K562 (cell line): Measurements from ENCODE around the gene LARP6. TPM values are rescaled to one million over a fixed set of nuclear protein-coding genes. Genes with fewer than 3 reads are reported as not detected.

Experiments used
- ATAC-seq: fragments of 200-7000 bp; cut with Tn5 transposase; 3 replicates; pipeline ENCODE4 v1.9.1; 2020; ENCODE audit warnings: moderate library complexity
- BruUV-seq: library from RNA; stranded (reverse); fragments of 400-500 nt; replicated peaks from 2 replicates; lab custom pipeline; 2021; lab: Mats Ljungman, UMichigan
- CTCF ChIA-PET: fragments of 300-600 bp; formaldehyde crosslinking; extraction: SDS; loops from one replicate; lab custom pipeline; 2021; ENCODE audit warnings: low intra/inter-chr PET ratio; lab: Yijun Ruan, JAX
- POLR2A ChIA-PET: fragments of 300-600, 350-650 bp; sonication (Branson Sonifier 250); formaldehyde crosslinking; extraction: SDS; loops from one replicate; lab custom pipeline; 2021; ENCODE audit warnings: antibody characterized with exemption, inconsistent platforms; lab: Yijun Ruan, JAX
- DNase-seq, 4 experiments: peaks; one replicate each; pipeline versions ENCODE4 v3.0.0 to v3.0.0-alpha.2; 2011 to 2018; ENCODE audit warnings: low spot score in 3 of 4, mixed read lengths in 3 of 4; ENCODE audit errors: extremely low read depth in 1 of 4
- FAIRE-seq: peaks from 2 replicates; lab custom pipeline; 2011; peaks lifted over from hg19 to GRCh38; lab: Jason Lieb, UNC
- H2AFZ ChIP-seq: 2 replicates; pipeline ENCODE4 v1.6.0; 2011; ENCODE audit warnings: low read depth, low read length, control low read depth, inconsistent platforms
- H3K27ac ChIP-seq: fragments of 200-600 bp; 3 replicates; pipeline ENCODE4 v1.8.0; 2011; ENCODE audit warnings: low read depth, mild to moderate bottlenecking, control low read depth, inconsistent platforms, low read length, moderate library complexity, mixed read lengths; ENCODE audit errors: extremely low read depth
- H3K27me3 ChIP-seq, 2 experiments: fragments of 300-600 bp in 1 of 2; 2 replicates in 1 of 2; 3 replicates in 1 of 2; pipeline versions ENCODE4 v1.6.0 to v1.8.0; 2011; ENCODE audit warnings: inconsistent platforms in 2 of 2, low read length in 2 of 2, mild to moderate bottlenecking in 1 of 2, mixed read lengths in 1 of 2, moderate library complexity in 1 of 2; ENCODE audit not compliant: control insufficient read depth in 2 of 2, insufficient read depth in 2 of 2
- H3K36me3 ChIP-seq: fragments of 300-600 bp; 3 replicates; pipeline ENCODE4 v1.8.0; 2011; ENCODE audit warnings: mild to moderate bottlenecking, low read length, inconsistent platforms; ENCODE audit not compliant: control insufficient read depth, insufficient read depth
- H3K4me1 ChIP-seq, 2 experiments: fragments of 200-600 bp in 1 of 2; replicated peaks in 1 of 2; 2 replicates in 1 of 2; 3 replicates in 1 of 2; pipeline versions ENCODE4 v1.5.1 to v1.8.0; 2011; ENCODE audit warnings: inconsistent platforms in 2 of 2, low read length in 2 of 2, mild to moderate bottlenecking in 1 of 2, mixed read lengths in 1 of 2, moderate library complexity in 1 of 2; ENCODE audit not compliant: control insufficient read depth in 2 of 2, insufficient read depth in 2 of 2
- H3K4me2 ChIP-seq: 2 replicates; pipeline ENCODE4 v1.6.1; 2011; ENCODE audit warnings: low read length, control low read depth, inconsistent platforms, mixed read lengths; ENCODE audit not compliant: insufficient read depth
- H3K4me3 ChIP-seq: fragments of 200-600 bp; sonication (generic), shearing (Covaris generic); 2 replicates; pipeline ENCODE4 v1.5.1; 2016; ENCODE audit warnings: control low read depth, inconsistent platforms
- H3K79me2 ChIP-seq: fragments of 200-600 bp; 3 replicates; pipeline ENCODE4 v1.8.0; 2011; ENCODE audit warnings: low read length, inconsistent platforms; ENCODE audit not compliant: control insufficient read depth, insufficient read depth
- H3K9ac ChIP-seq, 2 experiments: 2 replicates each; pipeline versions ENCODE4 v1.6.0 to v1.6.1; 2011; ENCODE audit warnings: low read depth in 2 of 2, low read length in 2 of 2, control low read depth in 1 of 2, inconsistent platforms in 1 of 2, mild to moderate bottlenecking in 1 of 2, mixed read lengths in 1 of 2; ENCODE audit not compliant: insufficient read depth in 1 of 2
- H3K9me1 ChIP-seq: one replicate; pipeline ENCODE4 v1.6.0; 2011; ENCODE audit warnings: inconsistent platforms, mild to moderate bottlenecking, low read length, moderate library complexity; ENCODE audit not compliant: control insufficient read depth, insufficient read depth
- H3K9me3 ChIP-seq: replicated peaks from 2 replicates; pipeline ENCODE4 v1.5.1; 2011; ENCODE audit warnings: low read depth, low read length, inconsistent platforms; ENCODE audit not compliant: control insufficient read depth, insufficient read depth
- H4K20me1 ChIP-seq: replicated peaks from 2 replicates; pipeline ENCODE4 v1.6.1; 2011; ENCODE audit warnings: low read length, inconsistent platforms, mixed read lengths; ENCODE audit not compliant: control insufficient read depth, insufficient read depth
- CBFB ChIP-seq: sonication (generic); formaldehyde crosslinking; IDR thresholded peaks from 2 replicates; pipeline ENCODE4 v1.4.0; 2020; ENCODE audit warnings: mild to moderate bottlenecking, missing genetic modification reagents
- FIP1L1 ChIP-seq: fragments of 200-400 bp; formaldehyde crosslinking; IDR thresholded peaks from 2 replicates; pipeline ENCODE4 v1.6.1; 2018; ENCODE audit warnings: mild to moderate bottlenecking, low read depth, low read length; ENCODE audit not compliant: poor library complexity, severe bottlenecking
- KAT2B ChIP-seq: IDR thresholded peaks from one replicate; pipeline ENCODE4 v1.6.1; 2012; ENCODE audit warnings: low read depth, mild to moderate bottlenecking, control low read depth, inconsistent platforms, low read length, moderate library complexity
- KLF1 ChIP-seq: fragments of 450-650 bp; IDR thresholded peaks from 2 replicates; pipeline ENCODE4 v1.6.1; 2016; ENCODE audit warnings: missing genetic modification characterization, missing compliant biosample characterization
- NR2F6 ChIP-seq: fragments of 450-650 bp; formaldehyde crosslinking; IDR thresholded peaks from 2 replicates; pipeline ENCODE4 v1.4.0; 2020; ENCODE audit warnings: mild to moderate bottlenecking
- POLR2H ChIP-seq: IDR thresholded peaks from 2 replicates; pipeline ENCODE4 v1.6.1; 2016; ENCODE audit warnings: missing genetic modification characterization, low read depth, mild to moderate bottlenecking, control low read depth, missing compliant biosample characterization, moderate library complexity
- SMAD4 ChIP-seq: fragments of 250-450 bp; sonication (Bioruptor Pico); conservative IDR thresholded peaks from 2 replicates; pipeline ENCODE4 v1.8.0; 2021; ENCODE audit warnings: inconsistent platforms, mild to moderate bottlenecking, moderate library complexity
- SP1 ChIP-seq: sonication (generic); formaldehyde crosslinking; IDR thresholded peaks from 2 replicates; pipeline ENCODE4 v1.8.1; 2022; ENCODE audit warnings: mild to moderate bottlenecking, missing genetic modification reagents
- SRSF7 ChIP-seq: fragments of 200-400 bp; formaldehyde crosslinking; optimal IDR thresholded peaks from 2 replicates; pipeline ENCODE3; 2017; ENCODE audit warnings: mild to moderate bottlenecking, low read depth, low read length
- ZNF57 ChIP-seq: fragments of 450-650 bp; formaldehyde crosslinking; IDR thresholded peaks from 2 replicates; pipeline ENCODE4 v1.4.0; 2020; ENCODE audit warnings: mild to moderate bottlenecking, moderate library complexity
- ZNF766 ChIP-seq: fragments of 200-800 bp; sonication (Bioruptor generic); conservative IDR thresholded peaks from 2 replicates; pipeline ENCODE4 v1.6.1; 2016; ENCODE audit warnings: missing genetic modification characterization, missing compliant biosample characterization
- WGBS: fragments of 100-300 bp; shearing (Covaris generic); methylation state at CpG from one replicate; pipeline ENCODE4 v1.1.6; 2016; ENCODE audit warnings: low coverage, mixed read lengths; ENCODE audit not compliant: insufficient coverage; ENCODE audit errors: missing lambda C conversion rate; 5-methylcytosine and 5-hydroxymethylcytosine counted together
- in situ Hi-C: fragments of 300-500 bp; cut with MboI; formaldehyde crosslinking; loops from 4 replicates; pipeline ENCODE4 v1.15.0; 2018; ENCODE audit warnings: inconsistent platforms, mixed read lengths
- intact Hi-C: fragments of 100-400 bp; cut with micrococcal nuclease; formaldehyde crosslinking; loops from 2 replicates; pipeline ENCODE4 v1.14.2; 2022
- polyA plus RNA-seq, 8 experiments: library from polyadenylated mRNA; depleted of rRNA in 4 of 8; stranded (reverse) in 5 of 8; unstranded in 3 of 8; fragments of >200 nt; fragmentation: Nextera tagmentation in 2 of 8; fragmentation: Illumina TruSeq in 1 of 8; extraction: Ambion mirVana in 2 of 8; extraction: Trizol in 1 of 8; gene quantifications; 2 replicates each; pipeline versions ENCODE4 v1.2.1 to v1.2.3, GENCODE V29; 2011 to 2014; ENCODE audit warnings: inconsistent platforms in 1 of 8, missing spikeins in 1 of 8
- total RNA-seq, 7 experiments: library from RNA; depleted of rRNA in 6 of 7; stranded (reverse); fragments of >200 nt in 6 of 7; fragmentation: Illumina TruSeq in 2 of 7; extraction: Trizol in 2 of 7; gene quantifications; 2 replicates each; pipeline versions ENCODE4 v1.2.1 to v1.2.3, GENCODE V29; 2011 to 2021; ENCODE audit warnings: low replicate concordance in 1 of 7
- TF ChIP-seq, protein P1 (sequence below): sonication (generic); formaldehyde crosslinking; IDR thresholded peaks from 2 replicates; pipeline ENCODE4 v1.8.0; 2023; ENCODE audit warnings: mild to moderate bottlenecking, missing genetic modification reagents
- TF ChIP-seq, protein P2 (sequence below), 2 experiments: fragments of 450-650 bp in 1 of 2; sonication (generic) in 1 of 2; formaldehyde crosslinking in 1 of 2; IDR thresholded peaks in 1 of 2; conservative IDR thresholded peaks in 1 of 2; 2 replicates each; pipeline versions ENCODE4 v1.6.1 to v1.8.1; 2016 to 2023; ENCODE audit warnings: mild to moderate bottlenecking in 2 of 2, moderate library complexity in 2 of 2, inconsistent platforms in 1 of 2, missing genetic modification reagents in 1 of 2

The LARP6 gene
- total and polyA plus RNA-seq, 9 of the 15 experiments (the other 6 are each of a cell fraction or from before 2014, with no cell fraction given): not detected

DNA sequence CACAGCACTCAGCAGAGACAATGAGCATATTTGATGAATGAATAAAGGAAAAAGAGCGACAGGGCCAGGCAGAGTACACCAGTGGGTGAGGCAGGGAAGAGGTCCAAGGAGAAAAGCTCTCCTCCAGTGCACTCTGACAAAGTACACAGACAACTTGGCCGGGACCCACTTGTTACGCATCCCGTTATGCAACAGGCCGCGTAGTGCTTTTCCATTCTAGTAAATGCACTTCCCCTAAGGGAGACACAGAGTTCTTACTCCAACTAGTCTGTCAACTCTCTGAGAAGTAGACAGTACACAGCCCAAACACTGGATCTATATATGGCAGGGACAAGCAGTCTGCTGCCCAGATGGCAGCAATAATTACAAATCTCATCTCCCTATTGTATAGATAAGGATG lies 18.5 kb downstream of the LARP6 start:
- no peak for TF ChIP-seq ZNF57 (CRISPR knock-in tag)
- TF ChIP-seq NR2F6 (CRISPR knock-in tag): no peak
- TF ChIP-seq, protein P1, sequence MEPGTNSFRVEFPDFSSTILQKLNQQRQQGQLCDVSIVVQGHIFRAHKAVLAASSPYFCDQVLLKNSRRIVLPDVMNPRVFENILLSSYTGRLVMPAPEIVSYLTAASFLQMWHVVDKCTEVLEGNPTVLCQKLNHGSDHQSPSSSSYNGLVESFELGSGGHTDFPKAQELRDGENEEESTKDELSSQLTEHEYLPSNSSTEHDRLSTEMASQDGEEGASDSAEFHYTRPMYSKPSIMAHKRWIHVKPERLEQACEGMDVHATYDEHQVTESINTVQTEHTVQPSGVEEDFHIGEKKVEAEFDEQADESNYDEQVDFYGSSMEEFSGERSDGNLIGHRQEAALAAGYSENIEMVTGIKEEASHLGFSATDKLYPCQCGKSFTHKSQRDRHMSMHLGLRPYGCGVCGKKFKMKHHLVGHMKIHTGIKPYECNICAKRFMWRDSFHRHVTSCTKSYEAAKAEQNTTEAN (CRISPR knock-in tag): no peak
- no peak for TF ChIP-seq POLR2H (tag)
- TF ChIP-seq KLF1 (tag): no peak
- no peak for TF ChIP-seq ZNF766 (CRISPR knock-in tag)
- no peak for TF ChIP-seq CBFB (CRISPR knock-in tag)
- TF ChIP-seq FIP1L1: no peak
- TF ChIP-seq, protein P2, sequence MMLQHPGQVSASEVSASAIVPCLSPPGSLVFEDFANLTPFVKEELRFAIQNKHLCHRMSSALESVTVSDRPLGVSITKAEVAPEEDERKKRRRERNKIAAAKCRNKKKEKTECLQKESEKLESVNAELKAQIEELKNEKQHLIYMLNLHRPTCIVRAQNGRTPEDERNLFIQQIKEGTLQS (IDR thresholded peaks at IDR 0.05): no peak
- TF ChIP-seq, protein P2 (CRISPR knock-in tag; conservative IDR thresholded peaks at IDR 0.05): no peak
- TF ChIP-seq SRSF7: no peak
- no peak for TF ChIP-seq SP1
- no peak for TF ChIP-seq SMAD4 (CRISPR knock-in tag)
- TF ChIP-seq KAT2B: no peak
- intact Hi-C loops (no loop called here), in situ Hi-C loops (no loop called here)
- Histone ChIP-seq H3K36me3 (no peaks in the 10 kb centered on the region), H3K4me2 (no peak overlapping the region), H3K27ac (no peak overlapping the region), H3K9ac (no peak overlapping the region), H3K4me3 (no peak overlapping the region), H3K9me1 (no peaks in the 10 kb centered on the region), H3K79me2 (no peaks in the 10 kb centered on the region), H4K20me1 (no peaks in the 10 kb centered on the region; the same call in 1 of the 2 replicates), H3K4me1 (no peaks in the 10 kb centered on the region), H3K9me3 (no peaks in the 10 kb centered on the region), H2AFZ (no peak overlapping the region), H3K27me3 (peaks cover 0 to 17% of the 10 kb centered on the region in 2 experiments; a peak in 2 of 5 replicates)
- no peak for ATAC-seq
- BruUV-seq: no TSS peak
- ChIA-PET CTCF (no interaction called here), POLR2A (no interaction called here)
- FAIRE-seq: no peak
- DNase-seq: no peak
- 2% methylated on average over 6 of the region's 6 CpGs for WGBS
